HCT116 (cell line): Measurements from ENCODE around the gene KMT2C. TPM values are rescaled to one million over a fixed set of nuclear protein-coding genes. Genes with fewer than 3 reads are reported as not detected.

Source experiments
- ATAC-seq: fragments of 200-7000 bp; cut with Tn5 transposase; 2 replicates; pipeline ENCODE4 v1.9.1; 2020; ENCODE audit warnings: mild to moderate bottlenecking, moderate library complexity
- BruUV-seq: library from RNA; stranded (reverse); fragments of 400-500 nt; replicated peaks from 2 replicates; lab custom pipeline; 2021; lab: Mats Ljungman, UMichigan
- CTCF ChIA-PET: fragments of 300-600 bp; sonication (Branson Sonifier 250); formaldehyde crosslinking; loops from one replicate; lab custom pipeline; 2021; ENCODE audit warnings: antibody characterized with exemption; lab: Charles Lee
- POLR2A ChIA-PET: fragments of 300-600, 350-600 bp; sonication (Branson Sonifier 250); formaldehyde crosslinking; loops from one replicate; lab custom pipeline; 2021; ENCODE audit warnings: antibody characterized with exemption; lab: Charles Lee
- RAD21 ChIA-PET, 2 experiments: fragments of 300-600 bp; sonication (Branson Sonifier 250); formaldehyde crosslinking; loops; one replicate each; lab custom pipeline; 2023; ENCODE audit warnings: low total read pairs in 2 of 2; ENCODE audit not compliant: uncharacterized antibody in 2 of 2, unreplicated experiment in 2 of 2, low non-redundant PET in 1 of 2; lab: Charles Lee
- DNase-seq: peaks from one replicate; pipeline ENCODE4 v3.0.0-alpha.2; 2010; ENCODE audit warnings: low read depth, low spot score
- H2AFZ ChIP-seq: fragments of 200-600 bp; shearing (Covaris generic), sonication (generic); 2 replicates; pipeline ENCODE4 v1.6.1; 2017; ENCODE audit warnings: low read depth, mixed run types, mixed read lengths, antibody characterized with exemption, low read length; ENCODE audit not compliant: poor library complexity, severe bottlenecking
- H3K27ac ChIP-seq: 2 replicates; pipeline ENCODE4 v1.5.1; 2012; ENCODE audit warnings: low read depth, low read length
- H3K27me3 ChIP-seq: fragments of 200-600 bp; sonication (generic); 2 replicates; pipeline ENCODE4 v1.6.1; 2016; ENCODE audit warnings: mixed run types, low read length, mixed read lengths; ENCODE audit not compliant: insufficient read depth
- H3K36me3 ChIP-seq, 2 experiments: fragments of 200-500 bp in 1 of 2; fragments of 200-600 bp in 1 of 2; sonication (Bioruptor generic) in 1 of 2; sonication (generic) in 1 of 2; 2 replicates each; pipeline versions ENCODE4 v1.5.1 to v1.6.1; 2014 to 2016; ENCODE audit warnings: low read length in 2 of 2, inconsistent platforms in 1 of 2, mixed read lengths in 1 of 2, mixed run types in 1 of 2; ENCODE audit not compliant: insufficient read depth in 2 of 2, control insufficient read depth in 1 of 2
- H3K4me1 ChIP-seq, 2 experiments: fragments of 200-600 bp in 1 of 2; sonication (generic) in 1 of 2; 2 replicates each; pipeline versions ENCODE4 v1.5.1 to v1.6.1; 2012 to 2017; ENCODE audit warnings: low read length in 2 of 2, inconsistent platforms in 1 of 2, mild to moderate bottlenecking in 1 of 2, mixed read lengths in 1 of 2, mixed run types in 1 of 2, moderate library complexity in 1 of 2; ENCODE audit not compliant: insufficient read depth in 2 of 2, control insufficient read depth in 1 of 2
- H3K4me2 ChIP-seq: fragments of 200-600 bp; sonication (generic); 2 replicates; pipeline ENCODE4 v1.6.1; 2017; ENCODE audit warnings: mixed run types, low read length, mixed read lengths
- H3K4me3 ChIP-seq, 2 experiments: fragments of 200-600 bp in 1 of 2; sonication (generic) in 1 of 2; replicated peaks in 1 of 2; 2 replicates each; pipeline ENCODE4 v1.5.1; 2011 to 2016; ENCODE audit warnings: low read length in 2 of 2, control low read depth in 1 of 2, low read depth in 1 of 2, mild to moderate bottlenecking in 1 of 2, mixed read lengths in 1 of 2, mixed run types in 1 of 2
- H3K79me2 ChIP-seq: fragments of 200-600 bp; sonication (generic); 2 replicates; pipeline ENCODE4 v1.6.1; 2017; ENCODE audit warnings: mild to moderate bottlenecking, mixed run types, low read length, moderate library complexity, mixed read lengths; ENCODE audit not compliant: insufficient read depth
- H3K9ac ChIP-seq: fragments of 200-600 bp; sonication (generic); 2 replicates; pipeline ENCODE4 v1.6.1; 2016; ENCODE audit warnings: low read length, mixed read lengths
- H3K9me2 ChIP-seq: fragments of 200-600 bp; sonication (generic), shearing (Covaris generic); 2 replicates; pipeline ENCODE4 v1.6.1; 2017; ENCODE audit warnings: mixed run types, mild to moderate bottlenecking, moderate library complexity; ENCODE audit not compliant: insufficient read depth
- H3K9me3 ChIP-seq, 2 experiments: fragments of 200-500 bp in 1 of 2; fragments of 200-600 bp in 1 of 2; sonication (Bioruptor generic) in 1 of 2; sonication (generic) in 1 of 2; 2 replicates each; pipeline ENCODE4 v1.6.1; 2014 to 2017; ENCODE audit warnings: low read length in 2 of 2, mixed read lengths in 2 of 2, inconsistent platforms in 1 of 2, low read depth in 1 of 2, mild to moderate bottlenecking in 1 of 2, mixed run types in 1 of 2, moderate library complexity in 1 of 2; ENCODE audit not compliant: control insufficient read depth in 1 of 2, insufficient read depth in 1 of 2
- H4K20me1 ChIP-seq: fragments of 200-600 bp; sonication (generic), shearing (Covaris generic); 2 replicates; pipeline ENCODE4 v1.6.1; 2017; ENCODE audit warnings: mixed run types, mild to moderate bottlenecking, moderate library complexity; ENCODE audit not compliant: insufficient read depth
- ATF3 ChIP-seq: IDR thresholded peaks from 2 replicates; pipeline ENCODE4 v1.6.1; 2012
- CBX3 ChIP-seq: IDR thresholded peaks from 2 replicates; pipeline ENCODE4 v1.6.1; 2012; ENCODE audit warnings: low read depth
- CTCF ChIP-seq, 3 experiments: fragments of 200-600 bp in 1 of 3; sonication (generic) in 1 of 3; IDR thresholded peaks in 2 of 3; conservative IDR thresholded peaks in 1 of 3; 2 replicates each; pipeline ENCODE4 v1.5.1; 2012 to 2017; ENCODE audit warnings: low read depth in 2 of 3, low read length in 2 of 3, antibody characterized with exemption in 1 of 3, borderline replicate concordance in 1 of 3, control low read depth in 1 of 3, mild to moderate bottlenecking in 1 of 3, mixed read lengths in 1 of 3, mixed run types in 1 of 3, moderate library complexity in 1 of 3; ENCODE audit not compliant: insufficient read depth in 1 of 3
- EGR1 ChIP-seq: IDR thresholded peaks from 2 replicates; pipeline ENCODE4 v1.6.1; 2012; ENCODE audit warnings: low read depth
- ELF1 ChIP-seq: IDR thresholded peaks from 2 replicates; pipeline ENCODE4 v1.6.1; 2012; ENCODE audit warnings: low read depth, borderline replicate concordance
- EZH2 ChIP-seq: fragments of 200-600 bp; sonication (generic); IDR thresholded peaks from 2 replicates; pipeline ENCODE4 v1.6.1; 2017; ENCODE audit warnings: antibody characterized with exemption, mixed run types
- EZH2phosphoT487 ChIP-seq: fragments of 200-600 bp; IDR thresholded peaks from 2 replicates; pipeline ENCODE4 v1.6.1; 2018; ENCODE audit warnings: antibody characterized with exemption, borderline replicate concordance
- JUND ChIP-seq: IDR thresholded peaks from 2 replicates; pipeline ENCODE4 v1.6.1; 2012
- POLR2A ChIP-seq: IDR thresholded peaks from 2 replicates; pipeline ENCODE4 v1.7.0; 2011; ENCODE audit warnings: borderline replicate concordance; ENCODE audit not compliant: insufficient read depth, insufficient read length; ENCODE audit errors: extremely low read depth
- POLR2AphosphoS5 ChIP-seq: IDR thresholded peaks from 2 replicates; pipeline ENCODE4 v1.6.1; 2011; ENCODE audit warnings: mild to moderate bottlenecking, low read depth, low read length, moderate library complexity
- RAD21 ChIP-seq: IDR thresholded peaks from 2 replicates; pipeline ENCODE4 v1.6.1; 2012; ENCODE audit warnings: low read depth, mild to moderate bottlenecking
- REST ChIP-seq: IDR thresholded peaks from 2 replicates; pipeline ENCODE4 v1.6.1; 2012; ENCODE audit warnings: low read depth
- SIN3A ChIP-seq: IDR thresholded peaks from 2 replicates; pipeline ENCODE4 v1.6.1; 2012; ENCODE audit warnings: low read depth
- SP1 ChIP-seq: IDR thresholded peaks from 2 replicates; pipeline ENCODE4 v1.6.1; 2012; ENCODE audit warnings: low read depth
- TCF7L2 ChIP-seq: IDR thresholded peaks from 2 replicates; pipeline ENCODE4 v1.7.0; 2011; ENCODE audit warnings: borderline replicate concordance, inconsistent platforms; ENCODE audit not compliant: insufficient read depth, insufficient read length; ENCODE audit errors: extremely low read depth
- ZFX ChIP-seq: fragments of 450-650 bp; IDR thresholded peaks from 2 replicates; pipeline ENCODE4 v1.6.1; 2017
- ZNF274 ChIP-seq: fragments of 200-500 bp; sonication (Bioruptor generic); IDR thresholded peaks from 2 replicates; pipeline ENCODE4 v1.6.1; 2014; ENCODE audit warnings: mild to moderate bottlenecking, low read depth, low read length, inconsistent platforms
- intact Hi-C: fragments of 100-400 bp; cut with micrococcal nuclease; formaldehyde crosslinking; loops from 2 replicates; pipeline ENCODE4 v1.10.0; 2022
- total RNA-seq: library from RNA; stranded (reverse); gene quantifications from one replicate; pipeline ENCODE4 v1.2.1, GENCODE V29; 2021; ENCODE audit not compliant: unreplicated experiment

Gene KMT2C
- total RNA-seq, 1 experiment from 2014 or later: 22.9 TPM

GRCh38 chr7:152477079-152477478 lies 41.3 kb upstream of the KMT2C start:
- no peak for DNase-seq
- no peak for ATAC-seq
- peaks cover 0 to 5% of the 10 kb centered on the region in 2 experiments; a peak in 2 of 4 replicates for H3K4me1 ChIP-seq
- H3K9me2 ChIP-seq: no peaks in the 10 kb centered on the region
- H3K36me3 ChIP-seq: no peaks in the 10 kb centered on the region
- H3K79me2 ChIP-seq: no peaks in the 10 kb centered on the region
- no peak overlapping the region for H3K27ac ChIP-seq
- TF ChIP-seq POLR2A: no peak
- no peak for TF ChIP-seq ELF1
- TF ChIP-seq CBX3: no peak
- no peak for TF ChIP-seq TCF7L2
- TF ChIP-seq SP1: no peak
- TF ChIP-seq EZH2phosphoT487: no peak
- TF ChIP-seq ZFX: no peak
- no peak for TF ChIP-seq JUND
- H3K9ac ChIP-seq: no peak overlapping the region
- no TSS peak for BruUV-seq
- no peaks in the 10 kb centered on the region for H3K27me3 ChIP-seq
- POLR2A ChIA-PET: no interaction called here
- H3K4me2 ChIP-seq: no peak overlapping the region
- no peaks in the 10 kb centered on the region for H3K9me3 ChIP-seq
- RAD21 ChIA-PET: no interaction called here
- H2AFZ ChIP-seq: no peak overlapping the region
- intact Hi-C loops: no loop called here
- CTCF ChIA-PET: no interaction called here
- H4K20me1 ChIP-seq: no peaks in the 10 kb centered on the region
- H3K4me3 ChIP-seq: no peak overlapping the region

GRCh38 chr7:152476551-152476950 lies 40.7 kb upstream of the KMT2C start:
- no peak for ATAC-seq
- POLR2A ChIA-PET: no interaction called here
- H2AFZ ChIP-seq: peak overlapping the region; percentile 26

More at GRCh38 chr7:152476551-152476950, 40.7 kb upstream of the KMT2C start:
- intact Hi-C loops: no loop called here
- ChIA-PET RAD21 (no interaction called here), CTCF (no interaction called here)
- DNase-seq: no peak
- Histone ChIP-seq H3K36me3 (no peaks in the 10 kb centered on the region), H3K79me2 (no peaks in the 10 kb centered on the region), H3K9ac (no peak overlapping the region), H3K4me3 (no peak overlapping the region), H3K4me1 (peaks cover 0 to under 1% of the 10 kb centered on the region in 2 experiments; a peak in 2 of 4 replicates), H3K27ac (no peak overlapping the region), H3K9me3 (no peaks in the 10 kb centered on the region), H4K20me1 (no peaks in the 10 kb centered on the region), H3K27me3 (no peaks in the 10 kb centered on the region), H3K4me2 (no peak overlapping the region), H3K9me2 (no peaks in the 10 kb centered on the region)
- TF ChIP-seq EZH2phosphoT487 (no peak), EZH2 (no peak), ZNF274 (no peak), POLR2AphosphoS5 (no peak), CTCF (IDR thresholded peaks at IDR 0.05 in 2 of 3, conservative IDR thresholded peaks at IDR 0.05 in 1 of 3; ENCODE audit: borderline replicate concordance in 1 of 3, insufficient read depth in 1 of 3, low read depth in 2 of 3, low read length in 2 of 3) (no peak), REST (no peak), RAD21 (no peak), ATF3 (no peak), JUND (no peak), SIN3A (no peak), SP1 (no peak), EGR1 (no peak), ELF1 (no peak), POLR2A (no peak)
- BruUV-seq: no TSS peak
